ENCODE results near the gene TSC22D3. TPM values are rescaled to one million over a fixed set of nuclear protein-coding genes. Genes with fewer than 3 reads are reported as not detected.

Gene TSC22D3
- total RNA-seq, 2 experiments from 2014 or later: 17.6 to 20.4 TPM

GRCh38 chrX:107716816-107717700 lies 58.5 kb downstream of the TSC22D3 start:
- ChIA-PET POLR2A (interaction anchor here (0.6 to 9.9 kb wide), 6 partner anchors 24 to 89 kb away, joined by 3 to 135 read pairs (median 6); partner anchors contain the start of genes PRPS1 and TSC22D3), CTCF (interaction anchor here (0.7 to 8.8 kb wide), 8 partner anchors 10 to 62 kb away, joined by 3 to 106 read pairs (median 6); partner anchors contain the start of genes NCBP2L and TSC22D3)

GRCh38 chrX:107716118-107716684 lies 59.4 kb downstream of the TSC22D3 start:
- CTCF ChIA-PET: interaction anchor here (1.8 to 8.8 kb wide), 4 partner anchors 26 to 60 kb away, joined by 7 to 106 read pairs (median 24); partner anchors contain the start of genes NCBP2L and TSC22D3
- POLR2A ChIA-PET: interaction anchor here (1.1 to 9.9 kb wide), 5 partner anchors 25 to 88 kb away, joined by 4 to 135 read pairs (median 6); partner anchors contain the start of genes PRPS1 and TSC22D3

- ChIA-PET POLR2A (interaction anchor here (0.8 to 9.9 kb wide), 6 partner anchors 14 to 87 kb away, joined by 3 to 135 read pairs (median 6); partner anchors contain the start of genes PRPS1 and TSC22D3), CTCF (interaction anchor here (1.8 to 8.8 kb wide), 4 partner anchors 27 to 61 kb away, joined by 7 to 106 read pairs (median 24); partner anchors contain the start of genes NCBP2L and TSC22D3)
Measured at GRCh38 chrX:107715331-107716117, 60.1 kb downstream of the TSC22D3 start.

- ChIA-PET CTCF (interaction anchor here (3.9 to 8.8 kb wide), 2 partner anchors 37 to 42 kb away, joined by 22 to 106 read pairs; no protein-coding TSS in a partner anchor), POLR2A (interaction anchor here (0.8 to 9.9 kb wide), 2 partner anchors 13 to 38 kb away, joined by 3 to 135 read pairs; no protein-coding TSS in a partner anchor)
Measured at GRCh38 chrX:107714206-107714891, 61.2 kb downstream of the TSC22D3 start.

- ChIA-PET POLR2A (interaction anchor here (9.9 kb wide), 1 partner anchor 38 kb away, joined by 135 read pairs; no protein-coding TSS in a partner anchor), CTCF (interaction anchor here (3.9 to 8.8 kb wide), 2 partner anchors 36 to 42 kb away, joined by 22 to 106 read pairs; no protein-coding TSS in a partner anchor)
Measured at GRCh38 chrX:107713543-107714205, 61.9 kb downstream of the TSC22D3 start.

GRCh38 chrX:107713203-107713542 lies 62.4 kb downstream of the TSC22D3 start:
- POLR2A ChIA-PET: interaction anchor here (9.9 kb wide), 1 partner anchor 37 kb away, joined by 135 read pairs; no protein-coding TSS in a partner anchor

GRCh38 chrX:107712231-107713202 lies 63.1 kb downstream of the TSC22D3 start:
- ChIA-PET CTCF (interaction anchor here (1.6 to 8.8 kb wide), 3 partner anchors 29 to 41 kb away, joined by 4 to 106 read pairs (median 5); no protein-coding TSS in a partner anchor), POLR2A (interaction anchor here (9.9 kb wide), 1 partner anchor 37 kb away, joined by 135 read pairs; no protein-coding TSS in a partner anchor)

More at GRCh38 chrX:107713203-107713542, 62.4 kb downstream of the TSC22D3 start:
- CTCF ChIA-PET: interaction anchor here (8.8 kb wide), 1 partner anchor 41 kb away, joined by 106 read pairs; no protein-coding TSS in a partner anchor

GRCh38 chrX:107711521-107712181 lies 63.9 kb downstream of the TSC22D3 start:
- POLR2A ChIA-PET: interaction anchor here (0.6 to 9.9 kb wide), 2 partner anchors 36 to 675 kb away, joined by 3 to 135 read pairs; no protein-coding TSS in a partner anchor
- CTCF ChIA-PET: interaction anchor here (1.6 to 8.8 kb wide), 3 partner anchors 28 to 40 kb away, joined by 4 to 106 read pairs (median 5); no protein-coding TSS in a partner anchor

GRCh38 chrX:107710617-107711391 lies 64.8 kb downstream of the TSC22D3 start:
- ChIA-PET POLR2A (interaction anchor here (9.9 kb wide), 1 partner anchor 35 kb away, joined by 135 read pairs; no protein-coding TSS in a partner anchor), CTCF (interaction anchor here (0.6 to 2.3 kb wide), 3 partner anchors 27 to 37 kb away, joined by 3 to 5 read pairs (median 4); no protein-coding TSS in a partner anchor)

GRCh38 chrX:107709266-107709806 lies 66.3 kb downstream of the TSC22D3 start:
- ChIA-PET CTCF (interaction anchor here (1.0 kb wide), 1 partner anchor 37 kb away, joined by 3 read pairs; no protein-coding TSS in a partner anchor), POLR2A (interaction anchor here (1.1 to 9.9 kb wide), 2 partner anchors 20 to 33 kb away, joined by 3 to 135 read pairs; no protein-coding TSS in a partner anchor)

- POLR2A ChIA-PET: interaction anchor here (1.1 to 9.9 kb wide), 2 partner anchors 20 to 33 kb away, joined by 3 to 135 read pairs; no protein-coding TSS in a partner anchor
Measured at GRCh38 chrX:107708762-107709161, 66.8 kb downstream of the TSC22D3 start.

GRCh38 chrX:107707866-107708265 lies 67.7 kb downstream of the TSC22D3 start:
- ChIA-PET CTCF (no interaction called here), POLR2A (no interaction called here)

More at GRCh38 chrX:107708762-107709161, 66.8 kb downstream of the TSC22D3 start:
- CTCF ChIA-PET: interaction anchor here (1.0 kb wide), 1 partner anchor 36 kb away, joined by 3 read pairs; no protein-coding TSS in a partner anchor

- CTCF ChIA-PET: no interaction called here
- POLR2A ChIA-PET: no interaction called here
Measured at GRCh38 chrX:107706309-107706708, 69.3 kb downstream of the TSC22D3 start.

- CTCF ChIA-PET: no interaction called here
- POLR2A ChIA-PET: no interaction called here
Measured at GRCh38 chrX:107704587-107704986, 71.0 kb downstream of the TSC22D3 start.

All from activated CD8-positive, alpha-beta memory T cell treated with anti-CD3 and anti-CD28 coated beads for 36 hours (primary cell).